ENCODE results near the gene LTBR.

Gene LTBR

DNA sequence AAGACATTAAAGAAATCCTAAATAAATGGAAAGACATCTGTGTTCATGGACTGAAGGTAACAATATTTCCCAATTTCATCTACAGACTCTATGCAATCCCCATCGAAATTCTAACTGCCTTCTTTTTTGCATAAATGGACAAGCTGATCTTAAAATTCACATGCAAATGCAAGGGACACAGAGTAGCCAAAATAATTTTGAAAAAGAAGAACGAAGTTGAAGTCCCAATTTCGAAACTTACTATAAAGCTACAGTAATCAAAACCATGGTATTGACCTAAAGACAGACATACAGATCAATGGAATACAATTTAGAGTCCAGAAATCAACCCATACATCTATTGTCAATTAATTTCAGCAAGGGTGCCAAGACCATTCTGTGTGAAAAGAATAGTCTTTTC, 44.4 kb downstream of the LTBR start:
- no peak for DNase-seq

DNA sequence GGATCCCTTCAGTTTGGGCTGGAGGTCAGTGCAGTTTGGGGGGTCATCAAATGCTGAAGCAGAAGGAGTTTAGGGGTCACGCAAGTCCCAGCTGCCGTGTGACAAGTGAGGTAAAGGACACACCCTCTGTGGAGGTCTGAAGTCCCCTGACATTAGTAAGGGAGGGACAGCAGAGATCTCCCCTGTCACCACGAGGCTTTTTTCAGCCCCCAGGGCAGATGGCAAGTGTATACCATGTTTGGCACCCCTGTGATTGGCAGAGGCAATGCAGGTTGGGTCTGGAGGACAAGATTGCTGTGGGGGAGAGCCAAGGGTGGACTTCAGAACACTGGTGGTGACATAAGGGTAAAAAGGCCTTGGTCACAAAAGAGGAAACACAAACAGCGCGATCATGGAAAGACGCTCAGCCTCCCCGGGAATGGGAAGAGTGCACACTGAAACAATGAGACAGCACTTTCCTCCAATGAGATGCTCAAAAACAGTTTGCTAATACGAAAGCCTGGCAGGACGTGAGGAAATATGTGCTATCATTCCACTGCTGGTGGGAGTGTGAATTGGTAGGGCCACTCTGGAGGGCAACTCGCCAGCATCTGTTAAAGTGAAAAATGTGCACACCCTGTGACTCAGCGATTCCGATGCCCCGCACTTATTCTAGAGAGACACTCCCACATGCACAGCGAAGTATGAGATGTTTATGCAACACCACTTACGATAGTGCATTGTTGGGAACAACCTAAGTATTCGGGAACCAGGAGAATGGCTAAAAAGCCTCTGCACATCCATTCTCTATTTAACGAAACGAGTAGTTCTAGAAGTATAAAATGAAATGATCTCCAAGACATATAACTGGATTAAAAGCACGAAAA, 46.4 kb downstream of the LTBR start:
- DNase-seq = peak; percentile 2

DNA sequence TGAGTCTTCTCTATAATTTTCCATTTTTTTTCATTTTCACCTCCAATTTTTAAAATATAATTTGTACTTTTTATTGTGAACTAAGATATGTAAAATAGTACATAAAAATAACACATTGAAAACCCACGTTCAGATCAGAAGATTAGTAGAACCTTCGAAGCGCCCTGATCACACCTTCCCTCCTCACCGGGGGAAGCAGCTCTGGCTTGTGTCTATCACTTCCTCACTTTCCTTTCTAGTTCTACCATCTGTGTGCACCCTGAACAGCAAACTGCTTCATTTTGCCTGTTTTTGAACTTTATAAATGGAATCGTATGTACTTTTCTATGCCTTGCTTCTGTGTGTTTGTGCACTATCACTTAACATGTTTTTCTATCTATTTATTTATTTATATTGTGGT, 49.0 kb downstream of the LTBR start:
- DNase-seq = no peak

DNA sequence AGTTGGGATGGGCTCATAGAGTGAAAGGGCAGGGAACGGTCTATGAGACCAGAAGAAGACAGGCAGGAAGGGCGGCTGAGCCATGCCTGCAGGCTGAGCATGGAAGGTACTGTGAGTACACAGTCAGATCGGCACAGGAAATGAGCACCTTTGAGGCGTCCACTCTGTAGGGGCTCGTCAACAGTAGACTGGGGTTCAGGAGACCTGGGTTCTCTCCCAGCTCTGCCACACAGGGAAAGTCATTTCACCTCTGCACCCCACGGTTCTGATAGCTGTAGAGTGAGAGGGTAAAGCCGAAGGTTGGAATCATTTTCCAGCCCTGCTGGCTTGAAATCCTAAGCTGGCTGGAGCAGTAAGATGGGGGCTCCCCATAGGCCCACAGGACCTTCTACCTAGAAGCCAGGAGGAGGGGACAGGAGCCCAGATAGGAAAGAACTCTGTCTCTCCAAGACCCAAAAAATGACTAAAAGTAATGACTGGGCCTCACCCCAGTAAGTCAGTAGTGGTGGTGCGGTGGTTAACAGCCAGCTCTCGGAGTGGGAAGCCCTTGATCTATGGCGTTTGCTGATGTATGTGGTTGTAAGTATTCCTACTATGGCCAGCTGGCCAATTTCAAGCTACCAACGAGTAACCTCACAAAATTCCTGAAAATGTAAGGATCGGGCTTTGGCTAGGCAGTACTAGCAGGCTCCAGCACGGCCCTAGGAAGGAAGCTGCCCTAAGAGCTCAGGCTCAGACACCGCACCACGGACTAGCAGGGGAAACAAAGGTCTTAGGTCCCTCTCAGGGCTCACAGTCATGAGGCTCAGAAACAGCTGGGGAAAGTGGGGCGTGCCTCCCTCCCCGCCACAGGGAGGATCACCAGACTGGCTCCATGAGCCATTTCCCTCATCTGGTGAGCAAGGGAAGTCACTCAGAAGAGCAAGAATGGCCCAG, 50.5 kb downstream of the LTBR start:
- no peak for DNase-seq

DNA sequence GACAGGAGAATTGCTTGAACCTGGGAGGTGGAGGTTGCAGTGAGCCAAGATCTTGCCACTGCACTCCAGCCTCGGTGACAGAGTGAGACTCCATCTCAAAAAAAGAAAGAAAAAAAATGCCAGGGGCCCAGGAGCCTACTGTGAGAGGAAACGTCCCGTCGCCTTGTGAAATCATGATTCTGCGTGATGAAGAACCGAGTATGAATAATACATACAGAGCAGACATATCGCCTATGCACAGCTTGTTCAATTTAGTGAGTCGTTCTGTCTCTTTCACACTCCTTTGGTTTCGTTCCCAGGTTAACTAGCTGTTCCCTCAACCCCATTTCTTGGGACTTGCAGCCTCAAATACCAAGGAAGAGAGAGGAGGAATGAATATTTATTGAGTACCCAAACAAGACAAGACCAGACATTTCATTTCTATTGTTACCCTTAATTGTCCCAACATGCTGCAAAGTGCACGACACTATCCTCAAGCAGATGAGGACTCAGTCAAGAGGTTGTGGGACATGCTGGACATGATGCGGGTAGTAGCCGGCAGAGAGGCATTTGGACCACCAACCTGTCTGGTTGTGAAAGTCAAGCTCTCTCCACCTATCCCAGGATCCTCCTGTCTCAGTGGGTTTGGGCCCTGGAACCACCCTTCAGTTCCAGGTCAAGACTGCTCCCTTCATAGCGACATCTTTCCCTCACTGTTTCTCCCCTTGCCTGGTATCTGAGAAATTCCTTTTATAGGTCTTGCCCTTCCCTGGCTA, 52.2 kb downstream of the LTBR start:
- no peak for DNase-seq

DNA sequence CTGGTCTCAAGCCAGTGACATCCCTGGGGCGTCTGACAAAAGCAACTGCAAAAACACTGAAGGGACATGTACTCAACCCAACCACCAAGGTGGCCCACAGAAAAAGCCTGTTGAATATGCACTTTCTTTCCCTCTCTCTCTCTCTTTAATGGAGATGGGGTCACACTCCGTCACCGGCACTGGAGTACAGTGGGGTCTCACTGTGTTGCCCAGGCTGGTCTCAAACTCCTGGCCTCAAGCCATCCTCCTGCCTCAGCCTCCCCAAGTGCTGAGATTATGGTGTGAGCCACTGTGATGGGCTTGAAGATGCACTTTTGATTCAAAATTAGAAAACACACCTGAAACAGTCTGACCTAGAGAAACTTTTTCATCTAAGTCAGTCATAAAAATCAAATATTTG, 53.6 kb downstream of the LTBR start:
- no peak for DNase-seq

DNA sequence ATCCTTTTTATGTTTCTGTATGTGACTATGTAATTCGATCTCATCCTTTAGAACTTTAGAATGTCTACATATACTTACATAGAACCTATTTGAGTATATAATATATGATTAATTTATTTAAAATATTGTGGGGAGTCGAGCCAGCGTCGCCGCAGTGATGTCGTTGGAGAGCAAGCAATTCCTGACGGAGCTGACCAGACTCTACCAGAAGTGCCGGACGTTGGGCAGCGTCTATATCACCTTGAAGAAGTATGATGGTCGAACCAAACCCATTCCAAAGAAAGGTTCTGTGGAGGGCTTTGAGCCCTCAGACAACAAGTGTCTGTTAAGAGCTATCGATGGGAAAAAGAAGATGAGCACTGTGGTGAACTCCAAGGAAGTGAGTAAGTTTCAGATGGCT, 54.4 kb downstream of the LTBR start:
- DNase-seq = no peak

DNA sequence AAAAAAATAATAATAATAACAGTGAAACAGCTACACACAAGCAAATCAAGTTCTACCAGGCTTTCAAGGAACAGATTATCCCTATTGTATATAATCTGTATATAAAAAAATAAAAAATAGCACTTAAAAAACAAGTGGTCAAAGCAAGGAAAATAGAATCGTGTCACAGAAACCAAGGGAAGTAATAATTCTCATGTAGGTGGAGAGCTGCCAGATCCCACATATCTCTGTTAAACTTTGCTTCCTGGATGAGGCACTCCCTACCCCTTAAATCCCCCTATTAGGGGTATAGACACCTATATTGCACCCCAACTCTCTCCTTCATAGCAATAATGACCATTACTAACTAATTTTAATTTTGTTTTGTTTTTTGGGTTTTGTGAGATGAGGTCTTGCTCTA, 56.4 kb downstream of the LTBR start:
- no peak for DNase-seq

All from NCI-H748 treated with DMSO at 0.1 percent for 48 hours (cell line).